Bone marrow (tissue), 2 donors: ENCODE results near the gene GIMAP2.
"Not testable (repeated sequence)": the region's sequence is repeated elsewhere in the genome, so short reads cannot be mapped to it uniquely, and the experiment has no call there.

Experiments
- DNase-seq, 2 donors: peaks; one replicate each; lab custom pipeline; 2025; lab: John Stamatoyannopoulos, UW

GIMAP2 gene

DNA sequence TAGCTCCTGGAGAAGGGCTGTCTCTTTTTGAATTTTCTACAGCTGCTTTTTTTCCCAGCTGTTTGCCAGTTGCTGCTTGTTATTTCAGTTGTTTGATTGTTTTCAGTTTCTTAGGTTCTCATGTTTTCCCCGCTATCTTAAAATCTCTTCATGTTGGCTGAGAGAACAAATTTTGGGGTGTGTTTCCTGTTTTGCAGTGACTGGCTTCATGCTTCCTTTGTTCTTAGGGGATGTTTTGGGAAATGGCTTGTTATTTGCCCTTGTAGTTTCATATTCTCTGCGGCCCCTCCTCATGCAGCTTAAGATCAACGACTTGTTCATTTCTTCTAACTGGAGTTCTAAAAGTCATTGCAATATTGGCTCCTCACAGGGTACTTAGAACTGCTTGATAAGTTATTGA, 8.7 kb upstream of the GIMAP2 start:
- DNase-seq, result peak in 1 of 2 donors; percentile 58

DNA sequence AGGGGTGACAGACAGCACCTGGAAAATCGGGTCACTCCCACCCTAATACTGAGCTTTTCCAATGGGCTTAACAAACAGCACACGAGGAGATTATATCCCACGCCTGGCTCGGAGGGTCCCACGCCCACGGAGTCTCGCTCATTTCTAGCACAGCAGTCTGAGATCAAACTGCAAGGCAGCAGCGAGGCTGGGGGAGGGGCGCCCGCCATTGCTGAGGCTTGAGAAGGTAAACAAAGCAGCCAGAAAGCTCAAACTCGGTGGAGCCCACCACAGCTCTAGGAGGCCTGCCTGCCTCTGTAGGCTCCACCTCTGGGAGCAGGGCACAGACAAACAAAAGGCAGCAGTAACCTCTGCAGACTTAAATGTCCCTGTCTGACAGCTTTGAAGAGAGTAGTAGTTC, 6.9 kb upstream of the GIMAP2 start:
- not testable (repeated sequence) for DNase-seq

DNA sequence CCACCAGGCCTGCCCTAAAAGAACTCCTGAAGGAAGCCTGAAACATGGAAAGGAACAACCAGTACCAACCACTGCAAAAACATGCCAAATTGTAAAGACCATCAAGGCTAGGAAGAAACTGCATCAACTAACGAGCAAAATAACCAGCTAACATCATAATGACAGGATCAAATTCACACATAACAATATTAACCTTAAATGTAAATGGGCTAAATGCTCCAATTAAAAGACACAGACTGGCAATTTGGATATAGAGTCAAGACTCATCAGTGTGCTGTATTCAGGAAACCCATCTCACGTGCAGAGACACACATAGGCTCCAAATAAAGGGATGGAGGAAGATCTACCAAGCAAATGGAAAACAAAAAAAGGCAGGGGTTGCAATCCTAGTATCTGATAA, 5.1 kb upstream of the GIMAP2 start:
- not testable (repeated sequence) for DNase-seq

DNA sequence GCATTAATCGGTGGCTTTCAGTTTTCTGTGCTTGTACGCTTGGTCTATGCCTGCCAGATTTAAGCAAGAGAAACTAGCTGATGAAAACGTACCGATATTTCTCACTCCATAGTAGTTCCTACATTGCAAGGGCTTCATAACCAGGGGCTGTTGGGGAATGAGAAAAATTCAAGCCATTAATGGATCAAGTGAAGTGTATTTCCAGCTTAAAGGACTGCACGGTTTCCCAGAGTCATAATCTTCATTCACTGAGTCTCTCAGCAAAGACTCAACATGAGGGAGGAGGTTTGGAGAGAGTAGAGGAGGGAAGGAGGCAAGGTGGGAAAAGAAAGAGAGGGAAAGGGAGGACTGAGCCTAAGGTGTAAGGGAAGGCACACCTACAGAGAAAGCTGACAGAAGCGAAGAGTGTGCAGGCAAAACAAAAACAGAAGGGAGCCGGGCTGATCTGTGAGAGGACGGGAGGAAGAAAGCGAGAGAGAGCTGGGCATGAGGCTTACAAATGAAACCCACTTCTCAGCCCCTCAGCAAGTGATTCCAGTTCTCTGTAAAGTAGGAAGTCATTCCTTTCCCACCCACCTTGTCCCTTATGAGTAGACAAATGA, 625 bp downstream of the GIMAP2 start:
- no peak for DNase-seq

DNA sequence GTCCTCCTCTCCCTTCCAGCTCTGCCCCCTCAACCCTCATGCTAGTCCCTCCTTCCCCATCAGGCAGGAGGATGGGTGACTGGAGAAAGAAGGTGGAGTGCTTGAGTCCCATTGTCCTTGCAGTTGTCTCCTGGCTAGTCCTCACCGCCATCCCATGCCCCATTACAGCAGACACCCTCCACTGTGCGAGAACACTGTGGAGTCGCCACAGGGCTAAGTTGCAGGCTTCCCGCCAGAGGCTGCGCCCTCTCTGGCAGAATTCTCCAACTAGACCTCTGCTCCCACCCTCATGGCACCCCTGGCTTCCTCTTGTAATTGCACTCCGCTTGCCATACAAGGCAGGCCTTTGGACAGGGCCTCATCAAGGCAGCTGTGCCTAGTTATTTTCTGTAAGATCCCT, 3.1 kb downstream of the GIMAP2 start:
- no peak for DNase-seq

DNA sequence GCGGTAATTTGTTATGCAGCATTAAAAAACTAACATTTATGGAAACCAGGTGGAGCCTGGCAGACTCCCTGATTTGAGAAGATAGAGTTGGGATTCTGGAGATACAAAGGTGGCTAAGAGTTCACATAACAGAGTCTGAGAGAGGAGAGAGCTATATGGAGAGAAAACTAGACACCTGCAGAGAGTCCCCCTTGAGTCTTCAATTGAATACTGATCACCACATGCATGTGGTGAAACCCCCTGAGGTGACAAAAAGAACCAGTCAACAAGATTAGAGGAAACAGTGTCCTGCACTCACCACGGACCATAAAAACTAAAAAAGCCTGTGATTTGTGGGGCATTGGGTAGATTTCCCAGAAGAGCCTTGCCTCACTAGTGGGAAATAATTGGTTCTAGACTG, 10.1 kb downstream of the GIMAP2 start:
- DNase-seq, result no peak

DNA sequence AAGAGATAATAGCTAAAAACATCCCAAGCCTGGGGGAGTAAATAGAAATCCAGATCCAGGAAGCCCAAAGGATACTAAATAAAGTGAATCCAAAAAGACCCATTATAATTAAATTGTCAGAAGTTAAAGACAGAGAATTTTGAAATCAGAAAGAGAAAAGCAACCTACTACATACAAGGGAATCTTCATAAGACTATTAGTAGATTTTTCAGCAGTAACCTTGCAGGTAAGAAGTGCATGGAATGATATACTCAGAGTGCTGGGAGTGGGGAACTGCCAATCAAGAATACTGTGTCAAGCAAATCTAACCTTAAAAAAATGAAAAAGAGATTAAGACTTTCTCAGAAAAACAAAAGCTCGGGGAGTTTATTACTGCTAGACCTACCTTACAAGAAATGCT, 17.7 kb downstream of the GIMAP2 start:
- no peak for DNase-seq

DNA sequence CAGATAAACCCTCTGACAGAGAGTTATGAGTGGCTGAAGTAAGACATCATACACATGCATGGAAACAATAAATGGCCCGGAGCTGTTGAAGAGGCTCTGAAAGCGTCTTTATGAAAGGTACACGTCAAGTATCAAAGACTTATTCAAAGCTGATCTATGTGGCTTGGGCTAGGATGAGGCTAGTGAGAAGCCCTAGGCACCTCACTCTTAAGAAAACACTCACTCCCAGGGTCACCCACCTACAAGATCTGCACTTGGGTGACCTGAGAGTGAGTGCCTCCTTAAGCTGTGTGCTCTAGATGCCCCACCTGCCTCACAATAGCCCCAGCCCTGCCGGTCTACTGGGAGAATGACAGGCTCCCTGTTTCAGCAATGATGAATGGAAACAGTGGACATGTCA, 29.8 kb downstream of the GIMAP2 start:
- DNase-seq, result no peak

DNA sequence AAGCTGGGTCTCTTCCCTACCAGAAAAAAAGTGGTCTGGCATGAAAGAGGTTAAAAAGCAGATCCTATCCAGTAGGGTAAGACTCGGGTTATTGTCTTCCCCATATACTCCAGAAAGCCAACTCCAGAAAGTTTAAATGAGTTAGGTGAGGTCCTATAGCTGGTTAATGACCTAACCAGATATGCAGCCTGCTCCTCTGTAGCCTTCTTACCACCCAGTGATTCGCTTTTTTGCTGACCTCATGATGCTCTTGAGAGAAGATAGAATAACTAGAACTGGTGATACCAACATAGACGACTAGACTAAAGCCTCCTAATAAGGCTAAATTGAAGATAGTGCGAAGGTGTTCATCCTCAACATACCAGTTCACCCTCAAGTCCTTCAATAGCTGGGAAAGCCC, 30.2 kb downstream of the GIMAP2 start:
- no peak for DNase-seq

DNA sequence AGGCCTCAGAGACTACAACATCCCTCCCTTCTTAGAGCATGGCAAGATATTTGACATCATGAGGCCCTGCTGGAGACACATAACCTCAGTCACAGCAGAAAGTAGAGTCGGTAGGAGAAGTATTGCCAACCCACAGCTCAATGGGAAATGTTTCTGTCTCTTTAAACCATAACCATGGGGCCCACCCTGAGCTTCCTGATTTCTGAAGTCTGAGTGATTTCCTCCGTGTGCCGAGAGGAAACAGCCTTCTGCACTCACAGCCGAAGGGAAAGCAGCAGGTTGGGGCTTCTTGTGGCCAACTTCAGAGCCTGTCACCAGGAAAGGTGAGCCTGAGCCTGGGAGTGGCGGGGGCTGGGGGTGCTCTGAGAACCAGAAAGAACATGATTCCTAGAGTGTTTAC, 30.9 kb downstream of the GIMAP2 start, which contains the start of gene GIMAP1:
Gene GIMAP1 (plus strand): TSS at position 246 of the 400 bp plus-strand sequence. CDS start 2,435 bp downstream, outside the sequence.
- DNase-seq, result peak; percentile 10 to 84

DNA sequence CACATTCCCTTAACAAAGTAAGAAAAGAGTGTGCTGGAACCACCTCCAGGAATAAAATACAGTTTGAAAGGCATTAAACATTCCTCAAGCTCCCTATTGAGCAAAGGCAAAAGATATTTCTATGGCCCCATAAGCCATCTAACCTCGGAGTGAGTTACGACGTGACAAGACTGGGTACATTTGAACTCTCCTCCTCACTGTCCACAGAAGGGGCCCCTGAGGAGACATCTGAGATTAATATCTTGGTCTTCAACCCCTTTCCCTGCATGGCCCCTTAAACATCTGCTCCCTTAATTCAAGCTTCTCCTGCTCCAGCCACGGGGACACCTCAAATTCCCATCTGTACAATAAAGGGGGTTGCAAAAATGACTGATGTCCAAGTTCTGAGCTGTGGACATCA, 31.4 kb downstream of the GIMAP2 start:
- no peak for DNase-seq

DNA sequence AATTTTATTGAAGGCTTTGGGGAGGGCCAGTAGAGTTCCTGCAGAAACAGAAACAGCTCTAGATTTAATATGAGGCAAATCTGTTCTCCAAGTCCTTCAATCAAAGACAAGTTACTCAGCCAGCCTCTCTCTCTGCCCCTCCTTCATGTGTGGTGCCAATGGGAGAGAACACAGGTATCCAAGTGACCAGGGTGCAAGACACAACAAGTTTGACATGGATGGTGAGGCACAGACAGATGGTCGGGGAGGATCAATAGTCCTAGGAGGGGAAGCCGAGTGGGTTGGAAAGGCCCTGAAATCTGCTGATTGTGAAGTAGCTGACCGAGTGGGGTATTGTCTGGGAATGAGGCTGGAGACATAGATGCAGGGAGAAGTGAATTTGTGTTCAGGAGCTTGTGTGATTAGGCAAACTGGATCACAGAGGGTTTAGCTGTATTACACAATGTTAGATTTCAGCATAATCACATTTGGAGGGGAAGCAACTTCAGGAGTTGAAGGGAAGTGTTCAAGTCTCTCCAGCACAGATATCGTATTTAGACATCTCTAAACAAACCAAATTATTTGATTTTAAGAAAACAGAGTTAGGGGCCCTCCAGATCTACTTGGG, 32.4 kb downstream of the GIMAP2 start:
- no peak for DNase-seq

DNA sequence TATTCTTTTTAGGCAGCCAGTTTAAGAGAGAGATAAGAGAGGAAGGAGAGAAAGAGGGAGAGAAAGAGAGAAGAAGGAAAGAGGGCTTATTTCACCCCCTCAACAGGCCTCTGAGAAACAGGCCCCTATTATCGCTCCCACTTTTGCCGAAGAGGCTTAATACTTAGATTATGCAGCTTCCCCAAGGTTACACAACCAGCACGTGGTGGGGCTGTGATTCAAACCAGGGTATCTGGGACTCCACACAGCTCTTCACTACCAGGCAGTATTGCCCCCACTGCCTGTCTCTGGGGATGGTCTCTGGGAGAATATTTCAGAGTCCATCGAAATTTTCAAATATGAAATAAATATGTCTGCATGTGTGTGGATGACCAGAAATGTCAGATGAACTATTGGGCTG, 33.9 kb downstream of the GIMAP2 start:
- no peak for DNase-seq

DNA sequence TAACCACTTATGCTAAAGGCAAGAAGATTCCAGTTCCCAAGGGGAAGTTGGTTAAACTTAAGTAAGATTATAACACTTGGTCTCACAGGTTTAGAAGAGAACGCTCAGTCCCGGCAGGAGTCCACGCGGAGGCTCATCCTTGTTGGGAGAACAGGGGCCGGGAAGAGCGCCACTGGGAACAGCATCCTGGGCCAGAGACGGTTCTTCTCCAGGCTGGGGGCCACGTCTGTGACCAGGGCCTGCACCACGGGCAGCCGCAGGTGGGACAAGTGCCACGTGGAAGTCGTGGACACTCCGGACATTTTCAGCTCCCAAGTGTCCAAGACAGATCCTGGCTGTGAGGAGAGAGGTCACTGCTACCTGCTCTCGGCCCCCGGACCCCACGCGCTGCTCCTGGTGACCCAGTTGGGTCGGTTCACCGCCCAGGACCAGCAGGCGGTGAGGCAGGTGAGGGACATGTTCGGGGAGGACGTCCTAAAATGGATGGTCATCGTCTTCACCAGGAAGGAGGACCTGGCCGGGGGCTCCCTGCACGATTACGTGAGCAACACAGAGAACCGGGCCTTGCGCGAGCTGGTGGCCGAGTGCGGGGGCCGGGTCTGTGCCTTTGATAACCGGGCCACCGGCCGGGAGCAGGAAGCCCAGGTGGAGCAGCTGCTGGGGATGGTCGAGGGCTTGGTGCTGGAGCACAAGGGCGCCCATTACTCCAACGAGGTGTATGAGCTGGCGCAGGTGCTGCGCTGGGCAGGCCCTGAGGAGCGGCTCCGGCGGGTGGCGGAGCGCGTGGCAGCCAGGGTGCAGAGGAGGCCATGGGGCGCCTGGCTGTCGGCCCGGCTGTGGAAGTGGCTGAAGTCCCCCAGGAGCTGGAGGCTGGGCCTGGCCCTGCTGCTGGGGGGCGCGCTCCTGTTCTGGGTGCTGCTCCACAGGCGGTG, 34.7 kb downstream of the GIMAP2 start:
- no peak for DNase-seq

DNA sequence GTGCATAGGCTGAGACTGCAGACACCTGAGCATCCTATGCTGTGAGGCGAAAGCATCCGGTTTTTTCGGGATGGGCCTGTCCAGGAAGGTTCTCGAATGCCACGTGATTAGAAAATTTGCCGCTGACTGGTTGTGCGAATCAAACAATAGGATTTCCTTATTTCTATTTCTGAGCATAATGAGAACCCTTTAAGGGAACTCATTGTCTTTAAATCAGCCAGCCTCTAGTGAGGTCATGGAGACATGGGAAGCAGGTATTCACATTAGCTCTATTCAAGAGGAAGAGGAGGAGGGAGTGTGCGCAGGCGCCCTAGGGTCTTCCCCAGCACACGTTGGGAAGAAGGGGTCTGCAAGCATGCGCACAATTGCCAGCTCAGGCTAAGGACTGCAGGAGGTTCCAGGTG, 36.5 kb downstream of the GIMAP2 start:
- no peak for DNase-seq

DNA sequence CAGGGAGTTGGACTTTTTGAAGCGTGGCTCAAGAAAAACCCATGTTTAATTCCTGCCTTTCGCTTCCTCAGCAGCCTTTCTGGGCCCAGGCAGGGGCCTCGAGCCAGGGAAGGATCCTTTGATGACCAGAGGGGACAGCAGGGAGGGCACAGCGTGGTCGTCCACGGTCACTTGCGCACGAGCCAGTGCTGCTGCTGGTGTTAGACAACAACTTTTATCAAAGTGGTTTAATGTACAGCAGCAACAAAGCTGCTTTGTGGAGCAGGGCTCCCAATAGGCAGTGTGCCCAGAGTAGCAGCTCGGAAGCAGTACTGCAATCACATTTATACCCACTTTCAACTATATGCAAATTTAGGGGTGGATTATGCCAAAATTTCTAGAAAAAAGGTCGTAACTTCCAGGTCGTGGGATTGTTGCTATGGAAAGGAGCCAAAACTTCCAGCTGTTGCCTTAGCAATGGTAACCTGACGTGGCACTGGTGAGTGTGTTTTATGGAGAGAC, 37.0 kb downstream of the GIMAP2 start:
- no peak for DNase-seq

DNA sequence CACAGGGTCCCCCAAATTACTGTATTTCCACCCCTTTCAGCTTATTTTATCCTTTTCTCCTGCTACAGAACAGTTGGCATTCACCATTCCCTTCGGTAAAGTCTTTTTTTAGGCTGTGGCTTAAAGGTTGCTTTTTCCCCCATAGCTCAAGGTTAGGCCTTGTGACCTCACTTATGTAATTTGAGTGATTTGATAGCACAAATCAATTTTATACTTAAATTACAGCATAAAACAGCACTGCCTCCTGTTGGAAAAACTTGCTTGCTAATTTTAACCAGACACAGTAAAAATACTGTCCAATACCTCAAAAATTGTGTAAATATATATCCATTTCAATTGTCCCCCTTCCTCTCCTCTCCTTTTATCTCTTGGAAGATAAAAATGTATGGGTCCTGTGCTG, 38.0 kb downstream of the GIMAP2 start:
- no peak for DNase-seq

DNA sequence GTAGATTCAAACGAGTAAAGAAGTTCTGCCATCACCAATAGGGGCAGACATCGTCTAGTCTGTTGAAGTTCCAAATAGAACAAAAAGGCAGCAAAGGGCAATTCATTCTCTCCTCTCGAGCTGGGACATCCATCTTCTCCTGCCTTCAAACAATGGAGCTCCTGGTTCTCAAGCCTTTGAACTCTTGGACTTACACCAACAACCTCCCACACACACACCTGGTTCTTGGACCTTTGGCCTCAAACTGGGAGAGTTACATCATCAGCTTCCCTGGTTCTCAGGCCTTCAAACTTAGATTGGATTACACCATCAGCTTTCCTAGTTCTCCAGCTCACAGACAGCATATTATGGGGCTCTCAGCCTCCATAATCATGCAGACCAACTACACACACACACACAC, 41.9 kb downstream of the GIMAP2 start:
- DNase-seq, result no peak

DNA sequence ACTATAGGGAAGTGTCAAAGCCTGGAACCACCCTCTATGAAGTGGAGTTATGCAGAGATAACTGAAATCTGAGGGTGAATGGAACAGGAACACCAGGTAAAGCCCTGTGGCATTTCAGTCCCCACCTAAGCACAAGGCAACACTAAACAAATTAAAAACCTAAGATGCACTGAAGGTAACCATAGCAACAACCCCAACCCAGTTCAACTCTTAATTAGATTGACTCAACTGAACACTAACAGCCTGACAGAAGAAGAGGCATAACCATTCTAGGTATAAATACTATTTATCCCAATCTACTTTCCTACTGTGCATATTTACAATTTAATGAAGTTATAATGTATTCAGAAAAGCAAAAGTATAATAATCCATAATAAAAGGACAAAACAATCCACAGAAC, 42.5 kb downstream of the GIMAP2 start:
- DNase-seq, result no peak

DNA sequence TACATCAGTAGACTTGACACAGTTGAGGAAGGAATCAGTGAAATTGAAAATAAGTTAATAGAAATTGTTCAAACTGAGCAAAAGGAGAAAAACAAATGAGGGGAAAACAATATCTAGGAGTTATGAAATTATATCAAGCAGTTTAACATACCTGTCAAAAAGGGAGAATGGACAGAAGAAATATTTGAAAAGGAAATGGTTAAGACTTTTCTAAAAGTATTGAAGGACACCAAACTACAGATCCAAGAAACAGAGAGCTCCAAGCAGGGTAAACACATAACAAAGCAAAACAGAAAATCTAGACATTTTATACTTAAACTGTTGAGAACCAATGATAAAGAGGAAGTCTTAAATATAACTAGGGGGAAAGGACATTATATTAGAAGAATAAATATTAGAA, 43.1 kb downstream of the GIMAP2 start:
- no peak for DNase-seq

DNA sequence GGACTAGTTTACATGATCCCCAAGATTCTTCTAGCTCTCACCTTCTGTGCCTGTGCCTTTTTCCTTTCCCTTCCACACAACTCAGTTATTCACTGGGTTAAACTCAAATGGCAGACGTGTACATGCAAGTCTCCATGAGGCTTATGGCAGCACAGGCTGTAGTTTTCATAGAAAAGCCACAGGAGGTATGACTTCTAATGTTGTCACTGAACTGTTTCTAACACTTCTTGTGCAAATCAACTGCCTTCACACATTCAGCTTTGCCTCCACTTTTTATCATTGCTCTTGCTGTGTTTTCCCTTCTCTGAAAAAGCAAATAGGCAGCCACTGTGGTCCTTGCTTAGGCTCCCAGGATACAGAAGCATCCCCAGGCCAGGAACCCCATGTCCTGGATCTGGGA, 46.4 kb downstream of the GIMAP2 start:
- no peak for DNase-seq

DNA sequence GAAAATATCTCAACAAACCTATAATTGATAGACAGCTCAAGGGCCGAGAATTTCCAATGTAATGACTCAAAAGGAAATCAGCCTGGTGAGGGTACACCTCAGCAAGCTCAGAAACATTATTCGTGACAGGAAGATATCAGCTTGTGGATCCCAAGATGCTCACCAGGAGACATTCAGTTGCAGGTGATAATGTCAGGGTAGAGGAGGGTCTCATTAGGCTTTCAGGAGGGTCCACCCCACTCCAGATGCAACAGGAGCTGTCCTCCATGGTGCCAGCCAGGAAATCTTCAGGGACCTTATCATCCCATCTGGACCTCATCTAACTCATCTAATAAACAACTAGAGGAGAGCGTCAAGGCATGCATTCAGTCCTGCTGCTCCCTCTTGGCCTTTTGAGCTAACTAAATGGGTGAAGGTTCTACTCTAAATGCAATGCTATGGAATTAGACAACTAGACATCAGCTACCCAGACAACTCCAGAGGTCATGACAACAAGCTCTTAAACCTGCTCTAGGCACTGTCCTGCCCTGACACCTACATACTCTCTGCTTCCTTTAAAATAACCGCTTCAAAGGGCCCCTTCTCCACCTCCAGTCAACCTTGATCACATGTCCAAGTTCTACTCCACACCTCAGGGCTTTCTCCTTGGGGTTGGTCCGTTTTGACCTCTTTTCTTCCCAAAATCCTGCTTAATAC, 47.4 kb downstream of the GIMAP2 start:
- no peak for DNase-seq
